GM21447 (cell line): ENCODE results near the gene KIF5A.
"Not testable (repeated sequence)": the region's sequence is repeated elsewhere in the genome, so short reads cannot be mapped to it uniquely, and the experiment has no call there.

Experiments used
- ATAC-seq: cut with Tn5 transposase; IDR thresholded peaks from one replicate; pipeline ENCODE4 v1.9.1; 2021; ENCODE audit not compliant: unreplicated experiment

KIF5A gene

DNA sequence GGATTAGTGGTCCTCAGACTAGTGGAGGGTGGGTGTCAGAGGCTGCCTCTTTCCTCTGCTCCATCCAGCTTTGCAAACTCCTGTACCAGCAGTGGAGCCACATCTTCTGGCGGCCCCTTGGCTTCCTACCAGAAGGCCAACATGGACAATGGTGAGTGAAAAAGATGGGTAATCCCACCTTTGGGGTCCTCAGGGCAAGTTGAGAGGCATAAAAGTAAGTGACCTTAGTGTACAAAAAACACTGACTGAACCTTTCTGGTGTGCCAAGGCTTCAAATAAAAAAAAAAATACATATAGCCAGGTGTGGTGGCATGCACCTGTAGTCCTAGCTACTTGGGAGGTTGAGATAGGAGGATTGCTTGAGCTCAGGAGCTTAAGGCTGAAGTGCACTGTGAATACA is 32.0 kb downstream of the KIF5A start:
- no peak for ATAC-seq

DNA sequence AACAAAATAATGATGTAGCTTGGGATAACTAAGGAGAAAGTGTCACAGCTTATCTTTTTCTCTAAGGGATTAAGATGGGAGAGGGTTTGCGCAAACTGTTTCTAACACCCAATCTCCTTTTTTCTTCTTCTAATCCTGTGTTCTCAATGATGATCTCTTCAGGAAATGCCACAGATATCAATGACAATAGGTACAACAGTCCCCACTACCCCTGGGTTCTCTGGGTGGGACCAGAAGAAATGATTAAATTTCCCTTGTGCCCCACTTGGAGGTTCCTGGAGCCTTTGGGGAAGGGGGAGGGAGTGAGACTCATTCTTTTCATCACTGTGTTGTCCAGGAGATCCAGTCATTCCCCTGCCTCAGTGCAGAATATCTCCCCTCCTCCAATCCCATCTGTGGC is 32.6 kb downstream of the KIF5A start:
- ATAC-seq = no peak

DNA sequence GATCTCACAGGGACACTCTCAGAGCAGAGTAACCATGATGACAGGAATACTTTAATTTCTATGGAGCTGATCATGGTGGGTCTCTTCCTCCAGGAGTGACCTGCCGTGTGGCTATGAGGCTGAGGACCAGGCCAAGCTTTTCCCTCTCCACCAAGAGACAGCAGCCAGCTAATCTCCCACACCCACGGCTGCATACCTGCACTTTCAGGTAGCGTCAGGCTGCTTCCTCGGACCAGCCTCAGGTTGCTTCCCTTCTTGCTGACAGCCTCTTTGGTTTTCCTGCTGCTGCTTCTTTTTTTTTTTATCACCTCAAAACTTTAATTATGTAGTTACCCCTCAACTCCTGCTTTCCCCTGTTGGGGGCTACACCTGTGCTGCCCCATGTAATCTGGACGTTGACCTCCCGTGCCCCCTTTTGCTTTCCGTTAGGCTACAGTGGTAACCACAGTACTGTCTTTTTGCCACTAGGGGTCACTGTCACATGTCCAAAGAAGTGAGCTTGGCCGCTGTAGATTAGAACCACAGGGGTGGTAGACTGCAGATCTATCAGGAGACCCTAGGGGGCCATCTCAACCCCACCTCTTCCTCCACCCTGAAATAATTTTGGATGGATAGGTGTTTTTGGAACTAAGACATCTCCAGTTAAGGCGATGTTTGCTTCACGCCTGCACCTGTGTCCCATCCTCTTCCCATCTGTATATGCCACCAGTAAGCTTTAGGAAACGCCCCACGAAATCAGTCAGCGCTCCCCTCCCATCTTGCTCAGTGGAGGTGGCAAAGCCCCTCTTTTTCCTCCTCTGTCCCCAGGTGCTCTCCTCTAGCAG is 33.4 kb downstream of the KIF5A start:
- peak; percentile 94 for ATAC-seq

DNA sequence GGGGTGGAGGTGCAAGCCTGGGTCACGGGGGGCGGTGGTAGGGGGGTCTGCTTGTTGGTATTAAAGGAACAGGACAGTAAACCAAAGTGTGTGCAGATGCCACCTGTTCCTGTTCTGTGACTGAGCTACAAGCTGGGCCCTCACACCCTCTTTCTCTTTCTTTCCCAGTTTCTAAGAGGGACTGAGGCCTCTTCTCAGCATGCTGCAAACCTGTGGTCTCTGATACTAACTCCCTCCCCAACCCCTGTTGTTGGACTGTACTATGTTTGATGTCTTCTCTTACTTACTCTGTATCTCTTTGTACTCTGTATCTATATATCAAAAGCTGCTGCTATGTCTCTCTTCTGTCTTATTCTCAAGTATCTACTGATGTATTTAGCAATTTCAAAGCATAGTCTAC is 34.2 kb downstream of the KIF5A start:
- no peak for ATAC-seq

DNA sequence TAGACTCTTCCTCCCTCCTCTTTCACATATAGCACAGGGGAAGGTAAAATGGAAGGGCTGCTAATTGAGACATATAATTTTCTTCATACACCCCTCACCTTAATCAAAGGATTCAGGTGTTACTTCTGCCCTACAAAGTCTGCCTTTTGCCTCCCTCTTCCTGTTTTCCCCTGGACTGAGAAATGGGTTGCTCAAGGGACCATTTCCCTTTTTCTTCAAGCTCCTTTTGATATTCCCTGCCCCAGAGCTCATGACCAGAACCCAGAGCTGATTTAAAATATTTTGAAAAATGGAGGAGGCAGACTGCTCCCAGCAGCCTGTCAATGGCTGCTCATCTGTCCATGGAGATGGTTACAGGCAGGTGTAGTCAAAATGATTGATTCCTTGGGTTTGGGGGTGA is 34.8 kb downstream of the KIF5A start:
- no peak for ATAC-seq

DNA sequence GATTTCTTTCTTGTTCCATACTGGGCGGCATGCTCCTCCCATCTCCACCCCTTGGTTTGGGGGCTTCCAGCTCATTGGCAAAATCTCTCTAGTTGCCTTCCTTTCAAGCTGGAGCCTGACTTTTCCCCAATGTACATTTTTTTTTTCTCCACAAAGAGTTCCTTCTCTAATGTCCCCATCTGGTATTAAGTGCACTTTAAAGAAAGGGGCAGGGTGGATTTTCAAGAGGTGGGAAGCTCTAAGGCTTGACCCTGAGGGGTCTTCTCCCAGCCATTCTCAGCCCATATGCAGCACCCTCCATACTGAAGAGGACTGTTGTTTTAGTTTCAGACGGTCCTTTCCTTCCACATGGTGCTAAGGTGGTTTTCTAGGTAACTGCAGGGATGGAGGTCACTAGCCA is 35.3 kb downstream of the KIF5A start:
- no peak for ATAC-seq

DNA sequence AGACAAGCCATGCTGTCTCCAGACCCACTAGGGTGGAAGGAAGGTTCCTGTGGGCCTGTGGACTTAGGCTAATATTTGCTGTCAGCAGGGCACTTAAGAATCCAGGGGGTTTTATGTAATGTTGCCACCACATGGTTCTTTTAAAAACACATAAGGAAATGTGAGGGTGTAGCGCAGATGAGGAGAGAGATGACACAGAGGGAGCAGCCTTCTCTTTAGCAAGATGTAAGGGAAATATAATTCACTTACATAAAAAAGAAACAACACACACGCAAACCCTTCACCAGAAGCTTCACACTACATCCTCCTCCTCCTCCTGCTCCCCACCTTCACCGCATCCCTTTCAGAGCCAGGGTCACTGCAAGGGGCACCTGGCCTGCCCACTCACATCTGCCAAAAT is 36.3 kb downstream of the KIF5A start:
- no peak for ATAC-seq

DNA sequence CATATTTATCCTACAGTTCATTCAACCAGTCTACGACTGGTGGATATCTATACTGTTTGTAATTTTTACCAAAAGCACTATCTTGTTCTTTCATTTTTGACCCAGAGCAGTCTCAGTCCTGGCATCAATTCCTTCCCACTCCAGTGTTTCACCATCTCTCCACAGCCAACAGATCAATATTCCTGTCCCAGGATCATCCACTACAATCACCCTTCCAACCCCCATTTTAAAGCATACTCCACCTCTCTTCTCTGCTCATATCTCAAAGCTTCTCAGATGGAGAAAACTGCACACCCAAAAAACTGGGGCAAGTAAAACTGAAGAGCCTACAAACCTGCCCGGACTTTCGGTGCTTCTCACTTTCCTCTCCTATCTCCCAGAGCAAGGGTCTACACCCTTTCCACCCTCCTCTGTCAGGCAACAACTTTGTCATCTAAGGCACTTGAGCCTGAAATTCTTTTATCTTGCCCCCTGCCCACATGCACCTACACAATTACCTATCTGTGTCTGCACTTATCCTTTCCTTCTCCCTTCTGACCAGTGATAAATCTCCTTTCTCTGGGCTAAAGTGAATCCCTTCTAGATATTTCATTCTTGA is 37.1 kb downstream of the KIF5A start:
- no peak for ATAC-seq

DNA sequence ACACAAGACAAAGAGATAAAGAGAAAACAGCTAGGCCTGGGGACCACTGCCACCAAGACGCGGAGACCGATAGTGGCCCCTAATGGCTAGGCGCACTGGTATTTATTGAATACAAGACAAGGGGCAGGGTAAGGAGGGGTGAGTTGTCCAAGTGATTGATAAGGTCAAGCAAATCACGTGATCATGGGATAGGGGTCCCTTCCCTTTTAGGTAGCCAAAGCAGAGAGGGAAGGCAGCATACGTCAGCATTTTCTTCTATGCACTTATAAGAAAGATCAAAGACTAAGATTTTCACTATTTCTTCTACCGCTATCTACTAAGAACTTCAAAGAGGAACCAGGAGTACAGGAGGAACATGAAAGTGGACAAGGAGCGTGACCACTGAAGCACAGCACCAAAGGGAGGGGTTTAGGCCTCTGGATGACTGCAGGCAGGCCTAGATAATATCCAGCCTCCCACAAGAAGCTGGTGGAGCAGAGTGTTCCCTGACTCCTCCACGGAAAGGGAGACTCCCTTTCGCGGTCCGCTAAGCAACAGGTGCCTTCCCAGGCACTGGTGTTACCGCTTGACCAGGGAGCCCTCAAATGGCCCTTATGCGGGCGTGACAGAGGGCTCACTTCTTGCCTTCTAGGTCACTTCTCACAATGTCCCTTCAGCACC is 39.2 kb downstream of the KIF5A start:
- not testable (repeated sequence) for ATAC-seq

DNA sequence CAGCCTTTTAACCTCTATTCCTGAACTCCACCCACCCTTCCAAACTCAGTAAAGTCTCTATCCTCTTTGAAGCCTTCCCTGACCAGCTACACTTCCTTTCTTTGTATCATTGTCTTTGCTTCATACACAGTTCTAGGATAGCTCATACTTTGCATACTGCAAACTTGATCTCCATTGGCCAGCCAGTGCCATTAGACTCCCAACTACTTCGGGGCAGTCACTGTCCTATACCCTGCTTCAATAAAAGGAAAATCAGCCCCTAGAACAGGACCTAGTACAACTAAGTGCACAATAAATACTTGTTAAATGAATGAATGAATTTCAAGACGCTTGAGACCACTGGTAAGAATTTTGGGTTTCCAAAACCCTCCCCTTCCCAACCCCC is 40.6 kb downstream of the KIF5A start:
- peak; percentile 10 for ATAC-seq

DNA sequence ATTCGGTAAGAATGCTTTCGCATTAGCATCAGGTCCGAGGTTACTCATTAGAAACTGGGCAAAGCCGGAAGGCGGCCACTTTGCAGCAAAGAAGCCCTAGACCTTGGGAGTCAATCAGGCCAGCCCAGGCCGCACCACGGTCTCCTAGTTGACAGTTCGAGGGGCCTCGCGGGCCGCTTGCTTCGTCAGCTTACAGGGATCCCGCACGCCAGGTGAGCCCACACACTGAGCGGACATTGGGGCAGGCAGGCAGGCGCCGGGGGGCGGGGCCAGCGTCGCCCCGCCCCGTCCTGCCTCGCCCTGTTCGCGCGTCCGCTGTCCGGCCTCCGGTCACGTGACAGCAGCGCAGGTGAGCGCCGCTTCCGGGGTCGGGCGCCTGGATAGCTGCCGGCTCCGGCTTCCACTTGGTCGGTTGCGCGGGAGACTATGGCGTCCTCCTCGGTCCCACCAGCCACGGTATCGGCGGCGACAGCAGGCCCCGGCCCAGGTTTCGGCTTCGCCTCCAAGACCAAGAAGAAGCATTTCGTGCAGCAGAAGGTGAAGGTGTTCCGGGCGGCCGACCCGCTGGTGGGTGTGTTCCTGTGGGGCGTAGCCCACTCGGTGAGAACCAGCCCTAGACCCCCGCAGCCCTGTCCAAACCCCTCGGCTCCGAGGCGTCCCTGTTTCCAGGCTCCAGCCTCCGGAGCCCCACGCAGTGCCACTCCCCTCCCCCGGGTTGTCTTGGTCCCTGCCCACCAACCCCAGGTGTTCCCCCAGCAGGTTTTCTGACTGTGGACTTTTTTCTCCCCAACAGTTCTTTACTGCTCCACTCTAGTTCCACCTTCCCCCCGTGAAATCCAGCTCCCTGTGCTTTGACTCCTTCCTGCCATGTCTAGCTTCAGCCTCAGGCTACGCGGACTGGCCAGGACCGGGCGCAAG is 41.3 kb downstream of the KIF5A start, which contains the start of gene PIP4K2C:
PIP4K2C (plus strand) TSS at position 329 of the 918 bp plus-strand sequence; CDS start at position 427, 98 bp downstream.
- ATAC-seq = peak; percentile 90

DNA sequence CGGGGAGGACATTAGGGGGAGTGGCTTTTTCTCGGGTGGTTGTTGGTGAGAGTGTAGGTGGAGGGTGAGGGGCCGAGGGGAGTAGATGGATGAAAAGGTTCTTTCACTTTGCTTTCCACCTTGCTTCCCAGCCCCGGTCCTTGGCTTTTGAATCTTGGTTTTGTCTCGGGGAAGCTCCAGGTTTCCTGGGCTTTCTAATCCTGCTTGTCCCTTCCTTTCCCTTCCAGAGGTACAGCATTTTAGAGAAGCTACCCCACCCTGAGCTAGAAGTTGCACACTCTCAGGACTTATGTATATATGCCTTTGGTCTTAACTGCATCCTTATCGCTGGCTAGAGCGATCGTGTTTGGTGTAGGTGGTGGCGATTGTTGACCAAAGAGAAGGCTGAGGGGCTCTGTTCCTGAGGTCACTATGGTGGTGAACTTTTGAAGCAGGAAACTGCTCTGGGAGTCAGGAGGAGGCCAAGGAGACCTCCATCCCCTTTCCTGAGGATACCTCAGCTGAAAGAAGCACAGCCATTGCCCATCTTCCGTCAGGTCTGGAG is 42.0 kb downstream of the KIF5A start:
- peak; percentile 25 for ATAC-seq

DNA sequence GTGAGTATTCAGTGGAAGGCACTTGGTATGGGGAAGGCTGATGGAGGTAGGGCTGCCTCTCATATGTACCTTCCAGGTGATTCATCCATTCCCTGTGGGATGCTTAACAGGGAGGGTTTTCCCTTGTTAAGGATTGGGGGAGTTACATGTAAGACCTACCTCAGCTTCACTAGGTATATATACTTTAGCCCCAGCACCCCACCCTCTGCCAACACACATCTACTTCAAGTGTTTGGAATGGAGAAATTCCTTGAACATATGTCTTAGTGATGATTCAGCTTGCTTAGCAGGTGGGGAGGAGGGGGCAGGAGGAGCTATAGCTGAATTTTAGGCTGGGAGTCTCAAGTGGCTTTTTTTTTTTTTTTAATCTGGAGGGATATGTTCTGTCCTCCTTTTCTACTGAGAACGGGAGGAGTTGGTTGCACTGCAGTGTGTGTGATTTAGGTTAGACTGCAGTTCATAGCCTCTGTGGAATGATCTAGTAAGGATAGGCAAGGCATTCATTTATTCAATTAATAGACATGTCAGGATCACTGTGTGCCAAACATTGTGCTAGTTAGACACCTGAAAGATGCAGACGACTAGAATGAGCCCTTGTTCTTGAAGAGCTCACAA is 42.8 kb downstream of the KIF5A start:
- ATAC-seq = no peak

DNA sequence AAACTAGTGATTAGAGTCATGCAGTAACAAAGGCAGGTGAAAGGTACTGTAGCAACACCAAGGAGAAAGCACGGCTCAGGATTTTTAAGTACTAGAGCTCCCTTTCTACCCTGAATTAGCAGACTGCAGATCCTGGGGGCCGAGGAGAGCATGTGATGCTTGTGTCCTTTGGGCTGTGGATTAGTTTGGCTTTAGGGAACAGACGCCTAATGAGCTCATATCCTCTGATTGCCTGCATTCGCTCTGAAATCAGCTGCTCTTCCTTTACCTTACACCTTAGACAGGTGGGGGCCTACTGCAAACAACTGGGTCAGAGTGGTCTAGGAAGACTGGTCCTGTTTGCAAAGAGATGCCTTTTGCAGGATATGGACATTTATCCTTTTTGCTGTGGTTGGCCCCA is 43.3 kb downstream of the KIF5A start:
- ATAC-seq = no peak

DNA sequence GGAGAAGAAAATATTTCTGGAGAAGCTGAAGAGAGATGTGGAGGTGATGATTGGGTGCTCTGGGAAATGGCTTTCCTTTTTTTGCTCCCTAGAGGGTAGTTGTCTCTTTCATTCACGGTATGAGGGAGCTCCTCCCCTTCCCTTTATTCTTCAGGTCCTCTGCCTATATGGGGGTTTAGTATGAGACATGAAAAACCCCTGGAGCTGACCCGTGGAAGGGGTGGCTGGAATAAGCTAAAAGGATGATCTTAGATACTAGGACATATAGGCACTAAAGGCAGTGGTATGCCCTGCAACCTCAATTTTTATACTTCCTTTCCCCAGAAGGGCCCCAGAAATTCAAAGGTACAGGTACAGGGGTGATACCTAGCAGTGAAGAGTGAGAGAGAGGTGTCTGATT is 50.6 kb downstream of the KIF5A start:
- no peak for ATAC-seq

DNA sequence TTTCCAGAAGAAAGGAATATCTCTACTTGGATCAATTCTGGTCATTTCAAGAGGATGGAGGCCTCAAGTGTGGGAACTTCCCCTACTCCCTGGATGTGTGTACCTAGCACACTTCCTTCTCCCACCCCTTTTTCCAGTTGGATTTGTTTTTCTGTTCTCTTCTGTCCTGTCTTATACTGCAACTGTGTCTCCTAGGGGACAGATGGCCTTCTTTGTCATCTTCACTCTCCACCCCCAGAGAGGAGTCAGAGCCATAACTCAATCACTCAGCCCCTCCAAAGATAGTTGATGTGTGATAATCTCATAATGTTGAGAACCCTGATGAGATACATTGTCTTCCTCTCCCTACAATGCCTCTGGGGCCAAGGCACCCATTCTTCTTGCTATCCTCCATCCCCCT is 52.7 kb downstream of the KIF5A start:
- no peak for ATAC-seq

DNA sequence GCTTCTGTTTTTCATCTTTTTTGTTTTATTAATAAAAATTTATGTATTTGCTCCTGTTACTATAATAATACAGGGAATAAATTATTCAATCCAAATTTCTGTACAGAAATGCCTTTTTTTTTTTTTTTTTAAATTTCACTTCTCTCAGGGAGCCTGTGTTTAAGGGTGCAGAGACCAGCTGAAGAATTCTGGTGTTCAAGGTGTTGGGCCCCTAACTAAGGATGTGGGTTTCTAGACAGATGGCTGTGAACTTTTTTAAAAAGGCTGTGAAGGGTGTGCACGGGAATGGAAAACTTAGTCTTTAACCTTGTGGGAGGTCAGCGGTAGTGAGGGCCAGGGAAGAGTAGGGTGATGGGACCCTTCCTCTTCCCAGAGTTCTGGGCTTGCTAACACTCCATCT is 53.5 kb downstream of the KIF5A start:
- no peak for ATAC-seq

DNA sequence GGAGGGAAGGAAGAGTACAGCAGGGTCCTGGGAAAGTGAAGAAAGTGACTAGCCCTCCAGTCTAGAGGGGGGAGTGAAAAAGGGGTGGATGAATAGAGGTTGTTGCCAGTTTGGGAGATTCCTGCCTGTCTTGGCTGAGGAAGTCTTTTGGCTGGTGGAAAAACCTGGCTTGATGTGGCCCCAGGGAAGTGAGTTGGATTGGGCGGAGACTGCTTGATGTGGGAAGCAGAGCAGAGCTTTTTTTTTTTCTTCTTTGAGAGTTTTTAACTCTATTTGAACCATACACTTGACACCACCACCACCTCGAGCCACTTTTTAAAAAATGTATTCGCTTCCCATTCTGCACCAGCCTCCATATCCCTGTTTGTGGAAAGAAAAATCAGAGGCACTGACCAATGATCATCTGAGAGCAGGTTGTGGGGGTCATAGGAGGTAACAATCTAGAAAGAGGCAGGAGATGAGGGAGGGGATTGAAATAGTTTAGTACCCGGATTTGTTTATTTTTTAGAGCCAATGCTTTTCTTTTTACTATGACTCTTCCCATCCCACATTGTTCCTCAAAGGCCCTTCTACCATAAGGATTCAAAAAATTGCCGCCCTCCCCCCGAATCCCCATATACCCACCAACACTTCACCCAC is 54.1 kb downstream of the KIF5A start:
- no peak for ATAC-seq

DNA sequence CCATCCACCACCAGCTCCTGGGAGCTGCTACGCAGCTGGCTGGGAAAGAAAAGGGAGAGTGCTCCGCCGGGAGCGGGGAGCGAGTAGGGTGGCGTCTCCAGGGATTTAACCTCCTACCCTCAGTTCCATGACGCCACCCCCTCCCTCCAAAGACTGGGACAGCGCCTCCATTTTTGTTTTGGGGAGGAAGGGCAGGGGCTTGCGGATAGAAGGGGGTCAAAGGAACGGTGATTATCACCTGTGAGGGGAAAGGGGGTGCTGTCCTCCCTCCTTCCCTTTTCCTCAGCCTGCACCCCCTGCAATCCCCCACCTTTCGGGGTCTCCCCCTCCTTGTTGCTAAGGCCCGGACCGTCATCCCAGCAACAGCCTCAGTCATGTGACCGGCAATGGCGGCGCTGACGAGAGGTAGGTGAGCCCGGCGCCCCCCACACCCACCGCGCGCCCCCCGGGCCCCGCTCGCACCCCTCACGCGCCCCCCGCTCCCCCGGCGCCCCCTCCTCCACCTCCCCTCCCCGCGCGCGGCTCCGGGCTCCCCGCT is 54.7 kb downstream of the KIF5A start, which contains the start of gene DTX3:
DTX3 (plus strand) TSS at position 371 of the 538 bp plus-strand sequence. CDS start 1,694 bp downstream, outside the sequence.
- ATAC-seq = no peak
